ENCODE data around the gene DDX1.

The DDX1 gene

DNA sequence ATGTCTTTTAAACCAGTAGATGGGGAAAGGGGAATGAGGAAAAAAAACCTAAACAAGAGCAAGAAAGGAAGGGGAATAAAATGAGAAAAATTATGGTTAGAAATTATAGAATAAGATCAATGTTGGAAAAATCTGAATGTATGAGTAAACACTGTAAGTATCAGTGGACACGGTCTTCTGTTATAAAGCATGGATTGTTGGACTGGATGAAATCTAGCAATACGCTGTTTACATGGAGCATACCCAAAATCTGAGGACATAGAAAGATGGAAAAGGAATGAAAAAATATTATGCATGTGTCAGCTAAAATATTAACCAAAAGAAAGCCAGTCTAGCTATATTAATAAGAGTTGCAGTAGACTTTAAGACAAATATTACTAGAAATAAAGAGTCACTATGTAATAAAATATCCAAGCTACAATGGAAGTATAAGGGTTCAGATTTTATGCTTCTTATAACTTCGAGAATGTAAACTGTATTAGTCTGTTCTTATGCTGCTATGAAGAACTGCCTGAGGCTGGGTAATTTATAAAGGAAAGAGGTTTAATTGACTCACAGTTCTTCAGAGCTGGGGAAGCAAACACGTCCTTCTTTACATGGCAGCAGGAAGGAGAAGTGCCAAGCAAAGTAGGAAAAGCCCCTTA, 32.4 kb downstream of the DDX1 start:
- TF ChIP-seq POLR2A (IDR thresholded peaks at IDR 0.05; ENCODE audit: extremely low read depth, insufficient read length) (no peak), MYC (IDR thresholded peaks at IDR 0.05; ENCODE audit: low read depth, low read length) (no peak)
- TF ChIP-seq, protein P1, sequence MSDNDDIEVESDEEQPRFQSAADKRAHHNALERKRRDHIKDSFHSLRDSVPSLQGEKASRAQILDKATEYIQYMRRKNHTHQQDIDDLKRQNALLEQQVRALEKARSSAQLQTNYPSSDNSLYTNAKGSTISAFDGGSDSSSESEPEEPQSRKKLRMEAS (IDR thresholded peaks at IDR 0.05; ENCODE audit: low read depth, low read length) = no peak
- TF ChIP-seq, protein P2, sequence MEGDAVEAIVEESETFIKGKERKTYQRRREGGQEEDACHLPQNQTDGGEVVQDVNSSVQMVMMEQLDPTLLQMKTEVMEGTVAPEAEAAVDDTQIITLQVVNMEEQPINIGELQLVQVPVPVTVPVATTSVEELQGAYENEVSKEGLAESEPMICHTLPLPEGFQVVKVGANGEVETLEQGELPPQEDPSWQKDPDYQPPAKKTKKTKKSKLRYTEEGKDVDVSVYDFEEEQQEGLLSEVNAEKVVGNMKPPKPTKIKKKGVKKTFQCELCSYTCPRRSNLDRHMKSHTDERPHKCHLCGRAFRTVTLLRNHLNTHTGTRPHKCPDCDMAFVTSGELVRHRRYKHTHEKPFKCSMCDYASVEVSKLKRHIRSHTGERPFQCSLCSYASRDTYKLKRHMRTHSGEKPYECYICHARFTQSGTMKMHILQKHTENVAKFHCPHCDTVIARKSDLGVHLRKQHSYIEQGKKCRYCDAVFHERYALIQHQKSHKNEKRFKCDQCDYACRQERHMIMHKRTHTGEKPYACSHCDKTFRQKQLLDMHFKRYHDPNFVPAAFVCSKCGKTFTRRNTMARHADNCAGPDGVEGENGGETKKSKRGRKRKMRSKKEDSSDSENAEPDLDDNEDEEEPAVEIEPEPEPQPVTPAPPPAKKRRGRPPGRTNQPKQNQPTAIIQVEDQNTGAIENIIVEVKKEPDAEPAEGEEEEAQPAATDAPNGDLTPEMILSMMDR (IDR thresholded peaks at IDR 0.05; ENCODE audit: low read depth, low read length) = no peak
- H3K4me3 ChIP-seq (ENCODE audit: low read depth, low read length) = no peak overlapping the region

DNA sequence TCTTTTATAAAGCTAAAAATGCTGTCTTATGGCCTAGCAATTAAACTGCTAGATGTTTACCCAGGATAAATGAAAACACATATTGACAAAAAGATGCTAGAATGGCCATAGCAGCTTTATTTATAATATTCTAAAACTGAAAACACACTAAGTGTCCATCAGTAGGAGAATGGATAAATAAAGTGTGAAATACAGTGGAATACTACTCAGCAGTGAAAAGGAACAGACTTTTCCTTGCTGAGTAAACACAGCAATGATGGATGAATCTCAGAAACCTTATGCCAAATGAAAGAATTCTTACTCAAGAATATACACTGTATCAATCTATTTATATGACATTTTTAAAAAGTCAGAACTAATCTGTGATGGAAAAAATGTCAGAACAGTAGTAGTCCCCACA, 33.2 kb downstream of the DDX1 start:
- TF ChIP-seq, protein P1 (IDR thresholded peaks at IDR 0.05; ENCODE audit: low read depth, low read length) = no peak
- TF ChIP-seq, protein P2 (IDR thresholded peaks at IDR 0.05; ENCODE audit: low read depth, low read length) = no peak
- TF ChIP-seq MYC (IDR thresholded peaks at IDR 0.05; ENCODE audit: low read depth, low read length) (no peak), POLR2A (IDR thresholded peaks at IDR 0.05; ENCODE audit: extremely low read depth, insufficient read length) (no peak)
- no peak overlapping the region for H3K4me3 ChIP-seq (ENCODE audit: low read depth, low read length)
- DNase-seq (ENCODE audit: low read depth) = no peak

More for the DNA sequence above, 32.4 kb downstream of the DDX1 start:
- DNase-seq (ENCODE audit: low read depth) = no peak

DNA sequence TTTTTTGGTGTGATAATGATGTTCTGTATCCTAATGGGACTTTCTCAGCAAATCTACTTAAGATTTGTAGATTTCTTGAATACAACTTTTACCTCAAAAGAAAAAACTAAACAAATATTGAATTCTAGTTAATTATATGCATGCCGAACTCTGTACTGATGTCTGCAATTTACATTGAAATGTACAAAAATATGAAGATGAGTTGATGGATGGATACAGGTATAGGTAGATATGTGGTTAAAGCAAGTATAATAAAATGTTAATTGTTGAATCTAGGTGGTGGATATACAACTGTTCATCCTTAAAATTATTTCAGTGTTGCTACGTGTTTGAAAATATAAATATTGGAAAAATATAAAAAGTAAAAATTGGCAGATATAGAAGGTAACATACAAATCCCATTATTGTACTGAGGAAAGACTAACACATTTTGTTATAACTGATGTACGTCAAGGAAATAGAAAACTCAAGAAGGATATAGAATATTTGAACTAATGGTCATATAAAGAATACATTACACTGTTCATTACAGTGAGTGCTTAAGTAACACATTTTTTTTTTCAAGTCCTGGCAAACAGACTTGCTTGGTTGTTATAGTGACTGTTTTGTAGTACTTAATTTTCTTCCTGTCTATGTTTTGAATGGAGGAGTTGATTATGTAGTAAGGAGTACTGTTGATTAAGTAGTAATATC, 33.8 kb downstream of the DDX1 start:
- no peak for DNase-seq (ENCODE audit: low read depth)
- TF ChIP-seq, protein P1 (IDR thresholded peaks at IDR 0.05; ENCODE audit: low read depth, low read length) = no peak
- TF ChIP-seq, protein P2 (IDR thresholded peaks at IDR 0.05; ENCODE audit: low read depth, low read length) = no peak
- TF ChIP-seq POLR2A (IDR thresholded peaks at IDR 0.05; ENCODE audit: extremely low read depth, insufficient read length) (no peak), MYC (IDR thresholded peaks at IDR 0.05; ENCODE audit: low read depth, low read length) (no peak)
- H3K4me3 ChIP-seq (ENCODE audit: low read depth, low read length) = no peak overlapping the region

DNA sequence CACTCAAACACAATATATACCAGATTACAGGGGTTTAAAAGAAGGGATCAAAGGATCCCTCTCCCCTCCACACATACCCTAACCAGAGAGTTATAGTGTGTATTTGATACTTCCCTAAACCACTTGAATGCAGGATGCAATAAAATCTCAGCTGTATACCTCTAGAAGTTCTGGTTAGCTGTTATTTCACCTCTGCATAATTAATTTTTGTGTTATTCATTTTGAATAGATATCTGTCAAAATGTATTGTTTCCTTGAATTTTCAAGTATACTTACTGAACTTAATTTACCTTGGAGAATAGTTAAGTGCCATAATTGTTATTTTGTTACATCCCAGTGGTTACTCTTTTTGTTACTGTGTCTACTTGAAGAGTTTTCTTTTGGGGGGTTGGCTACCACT, 34.5 kb downstream of the DDX1 start:
- TF ChIP-seq MYC (IDR thresholded peaks at IDR 0.05; ENCODE audit: low read depth, low read length) (no peak), POLR2A (IDR thresholded peaks at IDR 0.05; ENCODE audit: extremely low read depth, insufficient read length) (no peak)
- TF ChIP-seq, protein P2 (IDR thresholded peaks at IDR 0.05; ENCODE audit: low read depth, low read length) = no peak
- TF ChIP-seq, protein P1 (IDR thresholded peaks at IDR 0.05; ENCODE audit: low read depth, low read length) = no peak
- no peak for DNase-seq (ENCODE audit: low read depth)
- H3K4me3 ChIP-seq (ENCODE audit: low read depth, low read length) = no peak overlapping the region

DNA sequence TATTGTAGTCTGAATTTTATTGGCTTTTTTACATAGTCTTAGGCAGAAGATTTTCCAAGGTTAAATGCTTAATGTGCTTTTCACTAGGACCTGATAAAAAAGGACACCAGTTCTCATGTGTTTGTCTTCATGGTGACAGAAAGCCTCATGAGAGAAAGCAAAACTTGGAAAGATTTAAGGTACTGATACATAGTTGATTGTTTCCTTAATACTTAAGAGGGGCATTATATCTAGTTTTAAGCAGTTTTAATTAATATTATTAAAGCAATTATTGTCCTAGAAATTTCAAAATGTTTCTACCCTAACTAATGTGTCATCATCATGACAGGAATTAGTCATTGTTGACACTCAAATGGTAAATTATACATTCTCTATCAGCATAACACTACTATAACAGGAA, 35.3 kb downstream of the DDX1 start:
- TF ChIP-seq POLR2A (IDR thresholded peaks at IDR 0.05; ENCODE audit: extremely low read depth, insufficient read length) (no peak), MYC (IDR thresholded peaks at IDR 0.05; ENCODE audit: low read depth, low read length) (no peak)
- TF ChIP-seq, protein P2 (IDR thresholded peaks at IDR 0.05; ENCODE audit: low read depth, low read length) = no peak
- TF ChIP-seq, protein P1 (IDR thresholded peaks at IDR 0.05; ENCODE audit: low read depth, low read length) = no peak
- no peak for DNase-seq (ENCODE audit: low read depth)

More for the DNA sequence above, 35.3 kb downstream of the DDX1 start:
- no peak overlapping the region for H3K4me3 ChIP-seq (ENCODE audit: low read depth, low read length)
